ENCODE measurements around the gene SSH2. TPM values are rescaled to one million over a fixed set of nuclear protein-coding genes. Genes with fewer than 3 reads are reported as not detected.

The SSH2 gene
- total and polyA plus RNA-seq, 2 experiments from 2014 or later = 8.3 to 18.9 TPM

- TF ChIP-seq EZH2phosphoT487 (IDR thresholded peaks at IDR 0.05; ENCODE audit: insufficient read depth, low read depth) = no peak
- TF ChIP-seq EZH2 (IDR thresholded peaks at IDR 0.05; ENCODE audit: insufficient read depth, poor library complexity, severe bottlenecking) = no peak
- H3K4me3 ChIP-seq = no peak overlapping the region
- no peaks in the 10 kb centered on the region for H3K9me2 ChIP-seq (ENCODE audit: insufficient read depth)
- no peaks in the 10 kb centered on the region for H3K9me3 ChIP-seq (ENCODE audit: low read depth)
- no peak overlapping the region for H3K9ac ChIP-seq
- H3K4me1 ChIP-seq (ENCODE audit: insufficient read depth) = no peaks in the 10 kb centered on the region
- no peak overlapping the region for H2AFZ ChIP-seq
- H3K27me3 ChIP-seq (replicated peaks; ENCODE audit: insufficient read depth) = no peaks in the 10 kb centered on the region
- H4K20me1 ChIP-seq (ENCODE audit: insufficient read depth) = no peaks in the 10 kb centered on the region
- no peak for DNase-seq
- no peaks in the 10 kb centered on the region for H3F3A ChIP-seq (ENCODE audit: insufficient read depth)
- no peak overlapping the region for H3K27ac ChIP-seq
- H3K36me3 ChIP-seq (ENCODE audit: low read depth) = no peaks in the 10 kb centered on the region
- in situ Hi-C loops (cut with MboI) = no loop called here
- 74 to 75% methylated on average over 20 of the region's 22 CpGs for WGBS, 2 experiments (ENCODE audit: low coverage in 1 of 2, low lambda C conversion rate in 2 of 2, missing lambda C conversion rate in 2 of 2)
- no peak overlapping the region for H3K4me2 ChIP-seq (ENCODE audit: unreplicated experiment)
- no peaks in the 10 kb centered on the region for H3K79me2 ChIP-seq (ENCODE audit: insufficient read depth)
These were observed 311.6 kb downstream of the SSH2 start for GRCh38 chr17:29618272-29619065.

GRCh38 chr17:29617481-29618271, 312.4 kb downstream of the SSH2 start:
- H3K4me1 ChIP-seq (ENCODE audit: insufficient read depth) = no peaks in the 10 kb centered on the region
- no peak overlapping the region for H3K9ac ChIP-seq
- in situ Hi-C loops (cut with MboI) = no loop called here
- TF ChIP-seq EZH2phosphoT487 (IDR thresholded peaks at IDR 0.05; ENCODE audit: insufficient read depth, low read depth) (no peak), EZH2 (IDR thresholded peaks at IDR 0.05; ENCODE audit: insufficient read depth, poor library complexity, severe bottlenecking) (no peak)
- no peaks in the 10 kb centered on the region for H3F3A ChIP-seq (ENCODE audit: insufficient read depth)
- no peaks in the 10 kb centered on the region for H3K36me3 ChIP-seq (ENCODE audit: low read depth)
- H3K4me2 ChIP-seq (ENCODE audit: unreplicated experiment) = no peak overlapping the region
- peak; percentile 50 for DNase-seq
- H3K9me3 ChIP-seq (ENCODE audit: low read depth) = no peaks in the 10 kb centered on the region
- no peaks in the 10 kb centered on the region for H4K20me1 ChIP-seq (ENCODE audit: insufficient read depth)
- WGBS, 2 experiments (ENCODE audit: low coverage in 1 of 2, low lambda C conversion rate in 2 of 2, missing lambda C conversion rate in 2 of 2) = 43 to 46% methylated on average over 46 to 51 of the region's 68 CpGs
- H3K27ac ChIP-seq = no peak overlapping the region
- H3K9me2 ChIP-seq (ENCODE audit: insufficient read depth) = no peaks in the 10 kb centered on the region
- H3K27me3 ChIP-seq (replicated peaks; ENCODE audit: insufficient read depth) = no peaks in the 10 kb centered on the region
- H2AFZ ChIP-seq = no peak overlapping the region
- no peak overlapping the region for H3K4me3 ChIP-seq
- H3K79me2 ChIP-seq (ENCODE audit: insufficient read depth) = no peaks in the 10 kb centered on the region

GRCh38 chr17:29617125-29617480, 312.9 kb downstream of the SSH2 start:
- Histone ChIP-seq H3K9me3 (ENCODE audit: low read depth) (no peaks in the 10 kb centered on the region), H3K4me2 (ENCODE audit: unreplicated experiment) (no peak overlapping the region), H2AFZ (no peak overlapping the region)

GRCh38 chr17:29616300-29617048, 313.6 kb downstream of the SSH2 start:
- in situ Hi-C loops (cut with MboI) = no loop called here

More at GRCh38 chr17:29617125-29617480, 312.9 kb downstream of the SSH2 start:
- DNase-seq = peak; percentile 51
- Histone ChIP-seq H3K9ac (no peak overlapping the region), H3F3A (ENCODE audit: insufficient read depth) (no peaks in the 10 kb centered on the region), H3K79me2 (ENCODE audit: insufficient read depth) (no peaks in the 10 kb centered on the region), H3K36me3 (ENCODE audit: low read depth) (no peaks in the 10 kb centered on the region), H3K4me1 (ENCODE audit: insufficient read depth) (no peaks in the 10 kb centered on the region), H3K27ac (no peak overlapping the region), H3K9me2 (ENCODE audit: insufficient read depth) (no peaks in the 10 kb centered on the region), H3K27me3 (replicated peaks; ENCODE audit: insufficient read depth) (no peaks in the 10 kb centered on the region), H3K4me3 (no peak overlapping the region), H4K20me1 (ENCODE audit: insufficient read depth) (no peaks in the 10 kb centered on the region)
- TF ChIP-seq EZH2 (IDR thresholded peaks at IDR 0.05; ENCODE audit: insufficient read depth, poor library complexity, severe bottlenecking) (no peak), EZH2phosphoT487 (IDR thresholded peaks at IDR 0.05; ENCODE audit: insufficient read depth, low read depth) (no peak)
- WGBS, 2 experiments (ENCODE audit: low coverage in 1 of 2, low lambda C conversion rate in 2 of 2, missing lambda C conversion rate in 2 of 2) = 39 to 48% methylated on average over 16 of the region's 16 CpGs
- in situ Hi-C loops (cut with MboI) = no loop called here

More at GRCh38 chr17:29616300-29617048, 313.6 kb downstream of the SSH2 start:
- Histone ChIP-seq H3K9me2 (ENCODE audit: insufficient read depth) (no peaks in the 10 kb centered on the region), H3K4me1 (ENCODE audit: insufficient read depth) (no peaks in the 10 kb centered on the region), H3K4me3 (peak overlapping the region; percentile 66; the same call in 1 of the 2 replicates), H4K20me1 (ENCODE audit: insufficient read depth) (no peaks in the 10 kb centered on the region), H2AFZ (no peak overlapping the region), H3F3A (ENCODE audit: insufficient read depth) (no peaks in the 10 kb centered on the region), H3K4me2 (ENCODE audit: unreplicated experiment) (no peak overlapping the region), H3K9ac (no peak overlapping the region), H3K27ac (no peak overlapping the region), H3K9me3 (ENCODE audit: low read depth) (no peaks in the 10 kb centered on the region), H3K27me3 (replicated peaks; ENCODE audit: insufficient read depth) (no peaks in the 10 kb centered on the region), H3K79me2 (ENCODE audit: insufficient read depth) (no peaks in the 10 kb centered on the region), H3K36me3 (ENCODE audit: low read depth) (no peaks in the 10 kb centered on the region)
- no peak for DNase-seq
- no peak for TF ChIP-seq EZH2 (IDR thresholded peaks at IDR 0.05; ENCODE audit: insufficient read depth, poor library complexity, severe bottlenecking)
- TF ChIP-seq EZH2phosphoT487 (IDR thresholded peaks at IDR 0.05; ENCODE audit: insufficient read depth, low read depth) = no peak
- whole genome bisulfite sequencing, 2 experiments (ENCODE audit: low coverage in 1 of 2, low lambda C conversion rate in 2 of 2, missing lambda C conversion rate in 2 of 2) = 60 to 63% methylated on average over 31 to 32 of the region's 32 CpGs

All from GM23248 (cell line).